Thyroid gland (tissue), 4 donors: Measurements from ENCODE around the gene PSMB11. TPM values are rescaled to one million over a fixed set of nuclear protein-coding genes. Genes with fewer than 3 reads are reported as not detected.

Experiments
- DNase-seq, 2 donors: peaks; one replicate each; pipeline ENCODE4 v3.0.0-alpha.2; 2019
- H3K27ac ChIP-seq, 3 donors: fragments of 200-600 bp; sonication (generic); 1 replicate in 2 of 3; 2 replicates in 1 of 3; pipeline ENCODE4 v1.5.1; 2016 to 2019; ENCODE audit warnings: mild to moderate bottlenecking in 1 of 3, moderate library complexity in 1 of 3
- H3K27me3 ChIP-seq: fragments of 200-600 bp; sonication (generic); one replicate; pipeline ENCODE4 v1.5.1; 2019
- H3K36me3 ChIP-seq, 2 donors: fragments of 200-600 bp; sonication (generic); one replicate each; pipeline ENCODE4 v1.5.1; 2016 to 2019
- H3K4me1 ChIP-seq, 2 donors: fragments of 200-600 bp; sonication (generic); one replicate each; pipeline ENCODE4 v1.5.1; 2017 to 2019
- H3K4me3 ChIP-seq, 3 donors: fragments of 200-600 bp; sonication (generic); replicated peaks in 1 of 3; 1 replicate in 2 of 3; 2 replicates in 1 of 3; pipeline ENCODE4 v1.5.1; 2016; ENCODE audit warnings: mild to moderate bottlenecking in 1 of 3
- H3K9me3 ChIP-seq: fragments of 200-600 bp; sonication (generic); one replicate; pipeline ENCODE4 v1.5.1; 2017
- POLR2A ChIP-seq, 2 donors: fragments of 450-650 bp; IDR thresholded peaks; one replicate each; pipeline ENCODE4 v1.6.1; 2017; ENCODE audit warnings: antibody characterized with exemption in 2 of 2, mild to moderate bottlenecking in 2 of 2, moderate library complexity in 1 of 2
- WGBS, 2 donors: methylation state at CpG; one replicate each; pipeline ENCODE4 v1.1.5; 2017; 5-methylcytosine and 5-hydroxymethylcytosine counted together
- intact Hi-C: fragments of 100-400 bp; cut with DNase I; formaldehyde crosslinking; loops from one replicate; pipeline ENCODE4 v1.15.1; 2023
- total RNA-seq, 4 donors: library from RNA; depleted of rRNA; stranded (reverse); fragments of >200 nt; gene quantifications; one replicate each; pipeline ENCODE4 v1.2.3, GENCODE V29; 2016
- TF ChIP-seq, protein P1 (sequence below), 6 experiments: fragments of 200-600 bp in 3 of 6; fragments of 450-650 bp in 3 of 6; sonication (generic) in 3 of 6; IDR thresholded peaks; one replicate each; pipeline ENCODE4 v1.5.1; 2016 to 2019; ENCODE audit warnings: antibody characterized with exemption in 6 of 6, mild to moderate bottlenecking in 2 of 6, inconsistent platforms in 1 of 6, moderate library complexity in 1 of 6

Gene PSMB11
- total RNA-seq, 4 donors from 2014 or later = not detected

DNA sequence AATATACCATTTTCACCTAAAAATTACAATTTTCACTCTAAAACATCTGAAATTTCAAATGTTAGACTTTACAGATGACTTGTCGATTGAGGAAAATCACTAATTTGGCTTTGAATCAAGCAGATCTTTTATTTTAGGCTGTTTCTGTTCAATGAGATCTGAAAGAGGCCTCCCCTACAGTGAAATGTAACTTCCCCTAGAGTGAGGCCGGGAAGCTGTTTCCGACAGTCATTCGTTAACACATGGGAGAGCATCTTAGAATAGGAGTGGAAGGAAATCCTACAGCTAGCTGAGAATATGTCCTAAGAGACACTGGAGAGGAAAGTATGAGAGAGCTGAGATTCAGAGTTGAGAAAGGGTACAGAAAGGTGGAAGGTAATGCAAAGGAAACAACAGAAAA lies 26.4 kb upstream of the PSMB11 start:
- 83 to 88% methylated on average over 4 of the region's 4 CpGs for WGBS, 2 donors

DNA sequence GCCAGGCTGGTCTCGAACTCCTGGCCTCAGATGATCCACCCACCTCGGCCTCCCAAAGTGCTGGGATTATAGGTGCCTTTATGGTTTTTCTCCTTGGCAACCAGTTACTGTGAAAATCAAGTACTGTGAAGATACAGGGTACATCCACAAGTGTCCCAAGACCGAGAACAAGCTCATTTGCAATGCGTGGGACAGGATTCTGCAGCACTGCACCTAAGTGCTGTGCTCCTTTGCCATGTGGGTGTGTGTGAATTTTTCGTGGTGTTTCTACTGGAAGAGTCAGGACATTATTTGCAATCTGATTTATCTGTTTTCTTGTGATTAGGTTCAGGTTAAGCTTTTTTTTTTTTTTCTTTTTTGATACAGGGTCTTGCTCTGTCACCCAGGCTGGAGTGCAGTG lies 24.9 kb upstream of the PSMB11 start:
- Histone ChIP-seq H3K36me3 (no peaks in the 10 kb centered on the region), H3K27ac (no peak overlapping the region), H3K27me3 (no peaks in the 10 kb centered on the region), H3K9me3 (no peaks in the 10 kb centered on the region), H3K4me1 (no peaks in the 10 kb centered on the region), H3K4me3 (no peak overlapping the region)
- no peak for DNase-seq
- TF ChIP-seq, protein P1, sequence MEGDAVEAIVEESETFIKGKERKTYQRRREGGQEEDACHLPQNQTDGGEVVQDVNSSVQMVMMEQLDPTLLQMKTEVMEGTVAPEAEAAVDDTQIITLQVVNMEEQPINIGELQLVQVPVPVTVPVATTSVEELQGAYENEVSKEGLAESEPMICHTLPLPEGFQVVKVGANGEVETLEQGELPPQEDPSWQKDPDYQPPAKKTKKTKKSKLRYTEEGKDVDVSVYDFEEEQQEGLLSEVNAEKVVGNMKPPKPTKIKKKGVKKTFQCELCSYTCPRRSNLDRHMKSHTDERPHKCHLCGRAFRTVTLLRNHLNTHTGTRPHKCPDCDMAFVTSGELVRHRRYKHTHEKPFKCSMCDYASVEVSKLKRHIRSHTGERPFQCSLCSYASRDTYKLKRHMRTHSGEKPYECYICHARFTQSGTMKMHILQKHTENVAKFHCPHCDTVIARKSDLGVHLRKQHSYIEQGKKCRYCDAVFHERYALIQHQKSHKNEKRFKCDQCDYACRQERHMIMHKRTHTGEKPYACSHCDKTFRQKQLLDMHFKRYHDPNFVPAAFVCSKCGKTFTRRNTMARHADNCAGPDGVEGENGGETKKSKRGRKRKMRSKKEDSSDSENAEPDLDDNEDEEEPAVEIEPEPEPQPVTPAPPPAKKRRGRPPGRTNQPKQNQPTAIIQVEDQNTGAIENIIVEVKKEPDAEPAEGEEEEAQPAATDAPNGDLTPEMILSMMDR (IDR thresholded peaks at IDR 0.05) = no peak
- TF ChIP-seq POLR2A (IDR thresholded peaks at IDR 0.05) = no peak
- intact Hi-C loops = no loop called here
- 91 to 95% methylated on average over 5 of the region's 5 CpGs for WGBS, 2 donors

More for the DNA sequence above, 26.4 kb upstream of the PSMB11 start:
- no peak for DNase-seq
- no peaks in the 10 kb centered on the region for H3K36me3 ChIP-seq
- intact Hi-C loops = no loop called here
- no peaks in the 10 kb centered on the region for H3K9me3 ChIP-seq
- no peaks in the 10 kb centered on the region for H3K27me3 ChIP-seq
- no peak overlapping the region for H3K27ac ChIP-seq
- no peak for TF ChIP-seq POLR2A (IDR thresholded peaks at IDR 0.05)
- TF ChIP-seq, protein P1 (IDR thresholded peaks at IDR 0.05) = no peak
- H3K4me1 ChIP-seq = no peaks in the 10 kb centered on the region
- no peak overlapping the region for H3K4me3 ChIP-seq

DNA sequence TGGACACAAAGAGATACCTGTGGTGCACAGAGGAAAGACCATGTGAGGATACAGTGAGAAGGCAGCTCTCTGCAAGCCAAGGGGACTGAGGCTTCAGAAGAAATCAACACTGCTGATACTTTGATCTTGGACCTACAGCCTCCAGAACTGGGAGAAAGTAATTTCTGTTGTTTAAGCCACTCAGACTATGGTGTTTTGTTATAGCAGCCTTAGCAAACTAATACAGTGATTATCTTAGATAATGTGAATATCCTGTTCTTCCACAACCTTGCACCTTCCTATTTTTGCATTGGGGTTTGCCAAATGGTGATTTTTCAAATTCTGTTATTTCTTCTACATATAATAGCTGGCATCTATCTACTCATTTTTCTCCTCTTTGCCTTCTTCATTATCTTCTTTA lies 23.9 kb upstream of the PSMB11 start:
- Histone ChIP-seq H3K27me3 (no peaks in the 10 kb centered on the region), H3K4me1 (no peaks in the 10 kb centered on the region), H3K4me3 (no peak overlapping the region), H3K36me3 (no peaks in the 10 kb centered on the region), H3K9me3 (no peaks in the 10 kb centered on the region), H3K27ac (no peak overlapping the region)
- intact Hi-C loops = no loop called here
- TF ChIP-seq, protein P1 (IDR thresholded peaks at IDR 0.05) = no peak
- TF ChIP-seq POLR2A (IDR thresholded peaks at IDR 0.05) = no peak
- no peak for DNase-seq

DNA sequence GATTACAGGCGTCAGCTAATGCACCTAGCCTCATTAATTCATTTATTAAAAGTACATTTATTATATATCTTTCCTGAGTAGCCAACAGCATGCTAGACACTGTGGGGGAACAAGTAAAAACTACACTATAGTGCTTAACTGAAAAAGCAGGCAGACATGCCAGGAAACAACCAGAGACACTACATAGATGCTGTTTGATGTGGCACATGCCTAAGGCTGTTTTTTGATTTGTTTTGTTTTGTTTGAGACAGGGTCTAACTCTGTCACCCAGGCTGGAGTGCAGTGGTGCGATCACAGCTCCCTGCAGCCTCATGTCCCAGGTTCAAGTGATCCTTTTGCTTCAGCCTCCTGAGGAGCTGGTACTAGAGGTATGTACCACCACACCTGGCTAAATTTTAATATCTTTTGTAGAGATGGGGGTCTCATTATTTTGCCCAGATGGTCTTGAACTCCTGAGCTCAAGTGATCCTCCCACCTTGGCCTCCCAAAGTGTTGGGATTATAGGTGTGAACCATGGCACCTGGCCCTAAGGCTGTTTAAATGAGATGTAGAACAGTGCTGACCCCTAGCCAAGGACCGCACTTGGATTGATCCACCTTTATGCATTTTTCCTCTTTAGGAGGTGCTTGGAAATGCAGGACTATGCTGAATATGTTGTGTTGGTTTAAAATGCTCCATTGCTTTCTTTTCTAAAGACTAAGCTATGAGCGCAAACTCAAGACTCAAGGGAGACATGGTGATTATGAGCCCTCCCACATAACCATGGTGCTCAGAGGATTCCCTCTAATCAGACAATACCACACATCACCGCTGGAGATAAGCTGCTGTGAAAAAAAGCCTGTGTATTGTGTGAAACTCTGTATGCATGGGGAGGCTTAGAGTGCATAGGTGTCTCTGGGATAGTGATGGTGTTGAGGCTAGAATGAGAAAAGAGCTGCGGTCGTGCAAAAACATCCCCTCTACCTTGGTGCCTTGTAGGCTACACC lies 21.6 kb upstream of the PSMB11 start:
- WGBS, 2 donors = 82 to 91% methylated on average over 7 of the region's 7 CpGs
- peaks cover 3 to 5% of the 10 kb centered on the region in 2 donors for H3K36me3 ChIP-seq
- H3K27ac ChIP-seq = no peak overlapping the region
- TF ChIP-seq, protein P1 (IDR thresholded peaks at IDR 0.05) = no peak
- TF ChIP-seq POLR2A (IDR thresholded peaks at IDR 0.05) = no peak
- DNase-seq = no peak
- H3K9me3 ChIP-seq = no peaks in the 10 kb centered on the region
- H3K4me1 ChIP-seq = no peaks in the 10 kb centered on the region
- no peak overlapping the region for H3K4me3 ChIP-seq
- H3K27me3 ChIP-seq = no peaks in the 10 kb centered on the region
- intact Hi-C loops = no loop called here

DNA sequence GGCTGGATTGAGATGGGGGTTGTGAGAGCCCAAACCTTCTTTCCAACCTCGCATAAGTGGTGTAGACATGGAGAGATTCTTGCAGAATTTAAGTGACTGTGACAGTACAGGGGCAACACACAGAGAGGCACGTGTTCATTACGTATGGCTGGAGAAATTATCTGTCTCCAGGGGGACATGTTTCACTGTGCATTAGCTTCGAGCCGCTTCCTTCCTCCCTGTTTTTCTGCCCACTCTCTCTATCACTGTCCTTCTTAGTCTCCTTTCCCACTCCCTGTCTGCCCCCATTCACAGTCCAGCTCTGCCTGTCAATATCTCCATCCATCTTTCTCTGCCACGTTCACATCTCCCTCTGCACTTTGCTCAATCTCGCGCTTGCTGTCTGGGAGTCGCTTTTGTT lies 20.6 kb upstream of the PSMB11 start:
- Histone ChIP-seq H3K27ac (no peak overlapping the region), H3K4me1 (no peaks in the 10 kb centered on the region), H3K27me3 (no peaks in the 10 kb centered on the region), H3K36me3 (peaks cover 12 to 13% of the 10 kb centered on the region in 2 donors), H3K4me3 (no peak overlapping the region), H3K9me3 (no peaks in the 10 kb centered on the region)
- no peak for DNase-seq
- WGBS, 2 donors = 72 to 75% methylated on average over 9 of the region's 9 CpGs
- intact Hi-C loops = no loop called here
- TF ChIP-seq POLR2A (IDR thresholded peaks at IDR 0.05) = no peak
- TF ChIP-seq, protein P1 (IDR thresholded peaks at IDR 0.05) = no peak
